GM10847 (cell line): Measurements from ENCODE around the gene PNISR.

Experiments used
- POLR2A ChIP-seq: IDR thresholded peaks from 2 replicates; pipeline ENCODE4 v1.6.1; 2011; ENCODE audit not compliant: insufficient read length; ENCODE audit errors: extremely low read depth

The PNISR gene, protein sequence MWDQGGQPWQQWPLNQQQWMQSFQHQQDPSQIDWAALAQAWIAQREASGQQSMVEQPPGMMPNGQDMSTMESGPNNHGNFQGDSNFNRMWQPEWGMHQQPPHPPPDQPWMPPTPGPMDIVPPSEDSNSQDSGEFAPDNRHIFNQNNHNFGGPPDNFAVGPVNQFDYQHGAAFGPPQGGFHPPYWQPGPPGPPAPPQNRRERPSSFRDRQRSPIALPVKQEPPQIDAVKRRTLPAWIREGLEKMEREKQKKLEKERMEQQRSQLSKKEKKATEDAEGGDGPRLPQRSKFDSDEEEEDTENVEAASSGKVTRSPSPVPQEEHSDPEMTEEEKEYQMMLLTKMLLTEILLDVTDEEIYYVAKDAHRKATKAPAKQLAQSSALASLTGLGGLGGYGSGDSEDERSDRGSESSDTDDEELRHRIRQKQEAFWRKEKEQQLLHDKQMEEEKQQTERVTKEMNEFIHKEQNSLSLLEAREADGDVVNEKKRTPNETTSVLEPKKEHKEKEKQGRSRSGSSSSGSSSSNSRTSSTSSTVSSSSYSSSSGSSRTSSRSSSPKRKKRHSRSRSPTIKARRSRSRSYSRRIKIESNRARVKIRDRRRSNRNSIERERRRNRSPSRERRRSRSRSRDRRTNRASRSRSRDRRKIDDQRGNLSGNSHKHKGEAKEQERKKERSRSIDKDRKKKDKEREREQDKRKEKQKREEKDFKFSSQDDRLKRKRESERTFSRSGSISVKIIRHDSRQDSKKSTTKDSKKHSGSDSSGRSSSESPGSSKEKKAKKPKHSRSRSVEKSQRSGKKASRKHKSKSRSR

DNA sequence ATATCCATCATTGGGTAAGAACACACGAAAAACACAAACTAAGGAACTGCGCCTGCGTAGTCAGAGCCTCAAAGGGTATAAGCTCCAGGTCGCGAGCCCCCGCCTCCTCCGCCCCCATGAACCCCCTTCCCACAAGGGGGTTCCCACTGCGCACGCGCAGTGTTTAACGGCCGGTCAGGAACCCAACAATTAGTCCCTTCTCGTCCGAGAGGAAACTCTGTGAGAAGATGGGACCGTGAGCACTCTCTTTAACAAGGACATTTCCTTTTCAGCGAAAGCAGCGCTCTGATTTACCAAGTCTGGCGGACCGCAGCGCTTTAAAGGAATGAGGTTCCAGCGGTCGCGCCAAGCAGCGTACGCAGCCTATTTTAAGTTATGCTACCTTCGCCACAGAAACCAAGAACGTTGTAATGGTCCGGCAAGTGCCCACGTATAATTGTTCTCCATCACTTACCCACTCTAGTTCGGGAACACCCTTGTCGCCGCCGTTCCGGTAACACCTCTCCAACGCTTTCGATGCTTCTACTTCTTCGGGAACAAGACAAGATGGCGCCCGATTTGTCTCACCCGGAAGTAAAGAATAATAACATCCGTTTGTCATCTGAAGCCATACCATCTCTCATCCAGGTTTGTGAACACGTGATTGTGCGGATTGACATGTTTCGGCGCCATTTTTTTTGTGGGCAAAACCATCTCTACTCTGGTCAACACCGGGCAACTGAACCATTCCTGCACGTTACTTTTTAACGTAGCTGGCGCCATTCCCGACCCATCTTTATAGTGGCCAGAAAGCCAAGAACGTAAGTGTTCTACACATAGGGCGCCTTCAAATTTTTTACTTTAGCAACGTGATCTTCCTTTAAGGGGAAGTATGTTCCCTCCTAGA is at the start of gene PNISR:
Gene PNISR, minus strand, starts transcription at position 548 of the 886 bp plus-strand sequence. CDS start 10,649 bp downstream, outside the sequence.
- TF ChIP-seq POLR2A: peak; percentile 63

DNA sequence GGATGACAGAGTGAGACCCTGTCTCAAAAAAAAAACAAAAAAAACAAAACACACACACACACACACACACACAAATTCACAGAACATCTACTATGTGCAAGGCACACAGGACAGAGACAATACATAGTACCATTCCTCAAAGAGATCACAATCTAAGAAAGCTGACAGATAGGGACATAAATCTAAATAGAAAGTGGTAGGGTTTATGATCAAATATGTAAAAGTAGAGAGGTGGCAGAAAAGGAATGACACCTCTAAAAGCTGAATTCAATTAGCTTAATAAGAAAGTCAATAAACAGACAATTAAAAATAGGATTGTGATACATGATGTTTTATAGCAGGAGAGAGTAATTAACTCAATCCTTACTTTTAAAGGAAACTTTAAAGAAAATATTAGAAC is 48.6 kb upstream of the PNISR start:
- no peak for TF ChIP-seq POLR2A

DNA sequence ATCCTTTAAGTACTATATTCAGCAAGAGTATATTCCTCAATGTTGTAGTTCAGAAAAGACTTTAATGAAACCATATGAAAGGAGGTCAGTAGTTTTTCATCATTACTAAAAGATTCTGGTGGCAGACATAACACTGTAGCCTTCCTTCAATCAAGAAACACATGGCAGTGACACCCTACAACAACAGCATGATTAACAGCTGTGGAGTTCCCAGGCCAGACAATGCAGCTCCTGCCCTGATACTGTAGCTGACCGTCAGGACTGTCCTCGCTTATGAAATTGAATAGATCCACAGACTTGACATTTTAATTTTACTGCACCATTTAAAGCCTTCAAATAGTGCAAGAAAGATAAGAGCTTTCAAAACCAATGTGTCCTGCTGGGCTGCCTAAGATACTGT is 46.5 kb upstream of the PNISR start:
- no peak for TF ChIP-seq POLR2A

DNA sequence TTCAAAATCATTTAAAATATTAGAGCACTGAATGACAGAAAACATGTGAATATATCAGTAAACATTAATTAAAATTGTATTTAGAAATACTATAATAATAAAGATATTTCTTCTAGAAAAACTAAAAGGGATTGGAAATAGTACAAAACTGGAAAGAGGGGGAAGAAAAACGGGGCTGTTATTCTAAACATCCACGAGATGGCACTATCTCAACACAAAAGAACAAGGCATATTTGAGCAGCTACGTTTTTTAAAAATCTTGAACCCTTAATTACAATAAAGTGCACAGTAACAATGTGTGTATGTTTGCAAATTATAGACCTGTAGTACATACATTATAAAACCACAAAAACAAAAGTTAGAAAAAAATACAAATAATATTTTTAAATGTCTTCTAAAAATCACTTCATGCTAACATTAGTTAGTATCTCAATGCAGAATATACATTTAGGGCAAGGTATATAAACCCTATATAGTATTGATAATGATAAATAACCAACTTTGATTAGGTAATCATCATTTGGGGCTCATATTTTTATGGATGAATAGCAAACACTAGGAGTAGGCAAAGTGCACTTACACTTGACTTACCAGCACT is 42.5 kb upstream of the PNISR start:
- no peak for TF ChIP-seq POLR2A

DNA sequence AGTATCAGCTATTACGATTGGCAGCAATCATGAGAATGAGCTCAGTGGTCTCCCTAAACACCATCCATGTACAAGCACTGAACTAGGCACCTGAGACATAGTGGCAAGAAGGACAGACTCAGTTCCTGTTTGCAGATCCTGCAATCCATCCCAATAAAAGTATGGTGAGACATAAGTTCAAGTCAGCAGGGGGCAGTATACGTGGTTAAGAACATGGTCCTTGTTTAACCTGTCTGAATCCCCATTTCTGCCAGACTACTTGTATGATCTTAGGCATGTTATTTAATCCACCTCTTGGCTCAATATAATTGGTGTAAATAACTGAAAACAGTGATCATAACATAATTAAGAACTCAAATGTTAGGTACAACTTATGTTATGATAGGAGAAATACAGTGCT is 33.2 kb upstream of the PNISR start:
- TF ChIP-seq POLR2A: no peak

DNA sequence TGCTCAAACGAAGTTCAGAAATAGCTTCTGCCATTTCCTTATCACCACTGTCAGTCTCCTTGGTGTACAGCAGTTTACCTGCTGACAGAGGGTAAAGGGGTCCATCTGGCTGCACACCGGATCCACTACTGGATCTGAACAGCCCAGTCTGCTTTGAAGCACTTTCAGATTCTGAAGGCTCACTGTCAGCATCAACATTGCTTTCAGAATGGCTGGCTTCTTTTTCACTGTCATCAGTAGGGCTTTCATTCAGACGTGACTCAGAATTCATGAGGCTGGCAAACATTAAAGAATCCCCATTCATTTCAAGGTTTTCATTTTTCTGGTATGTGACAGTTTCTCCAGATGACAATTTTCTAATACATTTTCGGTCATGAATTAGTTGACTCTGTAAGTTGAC is 21.0 kb upstream of the PNISR start:
- TF ChIP-seq POLR2A: no peak

DNA sequence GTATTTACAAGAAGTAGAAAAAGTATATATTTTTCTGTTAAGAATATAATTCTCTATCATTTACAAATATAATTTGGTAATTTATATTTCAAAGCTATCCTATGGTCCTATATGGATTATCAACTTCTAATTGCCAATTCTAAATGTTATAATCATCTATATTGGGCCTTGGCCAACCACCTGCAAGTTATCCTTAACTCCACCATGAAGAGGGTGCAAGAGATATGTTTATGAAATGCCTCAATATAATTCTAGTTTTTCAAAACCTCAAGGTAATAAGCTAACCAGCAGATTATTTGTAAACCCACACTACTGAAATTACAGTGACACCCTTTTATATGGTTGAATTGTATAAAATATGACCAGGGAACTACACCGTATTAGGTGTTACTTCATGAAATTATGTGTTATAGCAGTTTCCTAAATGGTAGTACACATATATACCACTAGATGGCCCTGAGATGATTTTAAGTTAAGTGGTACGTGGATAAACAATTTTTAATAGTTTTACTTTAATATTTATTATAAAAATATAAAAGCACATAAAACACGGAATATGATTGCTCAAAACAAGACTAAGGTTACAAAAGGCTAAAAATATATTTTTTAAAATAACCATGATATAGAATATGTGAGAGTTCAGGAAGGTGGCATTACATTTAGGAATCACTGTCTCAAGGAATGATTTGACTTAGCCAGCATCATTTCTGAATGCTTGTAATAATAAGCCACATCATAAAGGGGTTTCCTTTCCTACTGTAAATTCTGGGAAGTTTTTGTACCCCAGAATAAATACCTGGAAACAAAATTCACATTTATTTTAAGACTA is 9.8 kb upstream of the PNISR start:
- TF ChIP-seq POLR2A: no peak

DNA sequence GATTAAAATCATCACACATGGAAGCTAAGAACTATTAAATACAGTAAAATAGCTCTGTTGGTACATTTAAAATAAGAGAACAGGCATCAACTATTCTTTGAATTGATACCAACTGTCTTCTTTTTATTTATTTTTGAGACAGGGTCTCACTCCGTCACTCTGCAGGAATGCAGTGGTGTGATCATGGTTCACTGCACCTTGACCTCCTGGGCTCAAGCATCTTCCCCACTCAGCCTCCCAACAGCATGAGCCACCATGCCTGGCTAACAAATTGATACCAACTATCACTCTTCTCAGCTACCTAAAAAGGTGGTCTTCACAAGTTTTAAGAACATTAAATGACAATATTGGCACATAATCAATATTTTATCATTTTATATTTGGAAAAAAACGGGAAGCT is 7.8 kb upstream of the PNISR start:
- TF ChIP-seq POLR2A: no peak

DNA sequence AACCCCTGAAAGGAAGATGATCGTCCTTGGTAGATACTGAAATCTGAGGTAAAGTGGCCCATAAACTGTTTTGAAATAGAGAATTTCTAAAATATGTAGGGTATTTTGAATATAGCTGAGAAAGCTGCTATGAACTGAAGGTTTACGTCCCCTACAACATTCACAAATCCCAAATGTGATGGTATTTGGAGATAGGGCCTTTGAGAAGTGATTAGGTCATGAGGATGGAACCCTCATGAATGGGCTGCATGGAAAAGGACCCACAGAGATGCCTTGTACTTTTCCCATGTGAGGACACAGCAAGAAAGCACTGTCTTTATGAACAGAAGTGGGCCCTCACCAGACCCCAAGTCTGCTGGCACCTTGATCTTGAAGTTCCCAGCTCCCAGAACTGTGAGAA is 6.8 kb upstream of the PNISR start:
- TF ChIP-seq POLR2A: no peak

DNA sequence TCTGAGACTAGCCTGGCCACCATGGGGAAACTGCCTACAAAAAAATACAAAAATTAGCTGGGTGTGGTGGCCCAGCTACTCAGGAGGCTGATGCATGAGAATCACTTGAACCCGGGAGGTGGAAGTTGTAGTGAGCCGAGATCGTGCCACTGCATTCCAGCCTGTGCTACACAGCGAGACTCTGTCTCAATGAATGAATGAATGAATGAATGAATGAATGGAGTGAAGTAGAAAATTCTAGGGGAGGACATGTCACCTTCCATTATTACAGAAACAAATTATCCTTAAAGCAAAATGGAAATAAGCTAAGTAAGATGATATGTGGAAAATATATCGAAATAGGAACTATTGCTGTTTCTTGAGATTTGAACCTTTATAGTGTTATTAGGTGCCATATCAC is 2.9 kb upstream of the PNISR start:
- TF ChIP-seq POLR2A: no peak

DNA sequence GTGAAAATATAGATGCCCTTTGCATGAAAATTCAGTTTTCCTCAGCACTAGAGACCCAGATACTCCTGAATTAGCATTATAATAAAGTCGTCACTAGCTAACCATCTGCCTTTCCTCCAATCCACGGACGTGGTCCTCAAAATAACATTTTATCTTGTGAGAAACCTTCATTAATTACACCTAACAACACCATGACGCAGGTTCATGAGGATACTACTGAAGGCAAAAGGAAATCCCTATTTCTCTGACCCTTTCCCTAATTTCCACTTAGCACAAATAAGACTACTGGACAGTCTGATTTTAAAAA is 1.3 kb upstream of the PNISR start:
- no peak for TF ChIP-seq POLR2A

DNA sequence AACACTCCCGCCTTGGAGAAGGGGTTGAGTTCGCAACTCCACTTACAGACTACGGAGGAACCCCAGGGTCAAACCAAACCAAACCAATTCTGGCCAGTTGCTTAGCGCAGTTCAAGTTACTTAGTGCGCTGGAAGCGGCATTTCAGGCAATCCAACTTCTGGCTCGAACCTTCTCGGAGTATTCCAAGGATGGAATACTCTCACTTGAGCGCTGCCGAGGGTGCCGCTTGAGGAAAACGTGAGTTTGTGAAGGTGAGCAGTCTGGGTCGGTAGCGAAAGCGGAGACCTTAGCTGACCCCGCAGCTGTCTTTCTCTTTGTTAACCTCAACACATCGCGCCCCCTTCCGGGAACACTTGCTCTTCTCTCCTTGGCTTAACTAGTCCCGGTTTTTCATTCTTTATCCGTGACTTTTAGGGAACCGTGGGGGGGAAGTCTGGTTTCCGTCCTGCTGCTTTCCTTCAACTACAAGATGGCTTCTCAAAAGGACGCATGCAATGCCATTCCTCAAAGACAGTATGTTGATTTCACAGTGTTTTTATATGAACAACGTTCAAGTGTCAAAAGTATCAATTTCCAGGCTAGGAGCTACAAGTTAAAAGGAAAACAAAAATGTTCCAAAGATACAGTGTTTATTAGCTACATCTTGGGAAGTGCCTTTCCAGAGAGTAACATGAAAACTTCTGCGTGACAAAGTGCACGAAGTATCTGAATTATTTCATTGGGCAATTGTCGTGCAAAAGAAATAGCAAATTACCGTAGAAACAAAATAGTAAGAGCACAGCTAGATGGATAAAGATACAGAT is 741 bp upstream of the PNISR start:
- no peak for TF ChIP-seq POLR2A

DNA sequence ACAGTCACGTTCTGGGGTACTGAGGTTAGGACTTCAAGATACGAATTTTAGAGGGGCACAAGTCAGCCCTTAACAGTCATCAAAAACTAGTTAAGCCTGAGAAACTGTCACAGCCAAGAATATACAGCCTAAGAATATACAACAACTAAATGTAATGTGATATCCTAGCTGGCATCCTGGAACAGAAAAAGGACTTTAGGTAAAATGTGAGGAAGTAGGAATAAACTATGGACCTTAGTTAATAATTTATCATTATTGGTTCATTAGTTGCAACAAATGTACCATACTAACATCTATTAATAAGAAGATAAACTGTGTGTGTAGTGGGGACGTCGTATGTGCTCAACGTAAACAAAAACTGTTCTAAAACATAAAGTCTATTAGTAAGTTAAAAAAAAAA is 1.1 kb downstream of the PNISR start:
- TF ChIP-seq POLR2A: no peak

DNA sequence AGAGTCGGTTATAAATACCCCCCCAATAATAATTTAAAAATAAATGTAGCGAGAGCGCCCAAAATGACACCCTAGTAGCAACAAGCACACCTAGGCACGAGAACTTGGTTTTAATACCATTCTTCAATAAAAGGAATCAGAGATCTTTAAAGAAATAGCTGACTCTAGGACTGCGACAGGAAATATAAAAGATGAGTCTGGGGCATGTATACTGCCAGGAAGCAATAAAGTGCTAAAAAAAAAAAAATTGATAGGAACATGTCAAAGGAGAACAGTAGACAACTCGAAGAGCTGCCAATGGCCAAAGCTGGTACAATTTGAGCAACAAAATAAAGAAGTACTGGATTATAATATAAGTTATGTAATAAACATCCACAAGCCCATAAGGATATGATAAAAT is 2.2 kb downstream of the PNISR start:
- no peak for TF ChIP-seq POLR2A
